H1 (cell line): Measurements from ENCODE around the gene CNTN5. TPM values are rescaled to one million over a fixed set of nuclear protein-coding genes. Genes with fewer than 3 reads are reported as not detected.

Experiments used
- CTCF ChIA-PET: fragments of 300-600 bp; sonication (Branson Sonifier 250); formaldehyde crosslinking; loops from one replicate; lab custom pipeline; 2021; ENCODE audit not compliant: partially characterized antibody; lab: Charles Lee
- POLR2A ChIA-PET: fragments of 300-600 bp; sonication (Branson Sonifier 250); formaldehyde crosslinking; loops from one replicate; lab custom pipeline; 2021; ENCODE audit warnings: inconsistent platforms; ENCODE audit not compliant: partially characterized antibody; lab: Charles Lee
- DNase-seq, 2 experiments: peaks; one replicate each; pipeline versions ENCODE4 v3.0.0 to v3.0.0-alpha.2; 2010 to 2022; ENCODE audit warnings: low spot score in 2 of 2, low read depth in 1 of 2, mixed read lengths in 1 of 2
- FAIRE-seq: peaks from 2 replicates; lab custom pipeline; 2011; peaks lifted over from hg19 to GRCh38; lab: Jason Lieb, UNC
- H2AFZ ChIP-seq: 2 replicates; pipeline ENCODE4 v1.8.1; 2012; ENCODE audit warnings: low read length, inconsistent platforms
- H2AK5ac ChIP-seq: 2 replicates; pipeline ENCODE4 v1.6.1; 2013; ENCODE audit warnings: low read depth, low read length
- H2BK120ac ChIP-seq: replicated peaks from 2 replicates; pipeline ENCODE3; 2013; ENCODE audit warnings: low read depth, low read length, inconsistent platforms
- H2BK12ac ChIP-seq: 2 replicates; pipeline ENCODE4 v1.6.1; 2013; ENCODE audit warnings: low read depth, low read length
- H2BK15ac ChIP-seq: 2 replicates; pipeline ENCODE4 v1.6.1; 2013; ENCODE audit warnings: low read length
- H2BK20ac ChIP-seq: 2 replicates; pipeline ENCODE4 v1.6.1; 2013; ENCODE audit warnings: low read length
- H2BK5ac ChIP-seq: 2 replicates; pipeline ENCODE4 v1.6.1; 2013; ENCODE audit warnings: low read depth, low read length
- H3K14ac ChIP-seq: 2 replicates; pipeline ENCODE4 v1.6.1; 2013; ENCODE audit warnings: inconsistent platforms; ENCODE audit not compliant: insufficient read length
- H3K18ac ChIP-seq: 2 replicates; pipeline ENCODE4 v1.6.1; 2013; ENCODE audit warnings: low read length; ENCODE audit errors: extremely low read depth
- H3K23ac ChIP-seq: 2 replicates; pipeline ENCODE4 v1.6.1; 2013; ENCODE audit warnings: inconsistent platforms; ENCODE audit not compliant: insufficient read length
- H3K23me2 ChIP-seq: 2 replicates; pipeline ENCODE4 v1.6.1; 2013; ENCODE audit warnings: low read depth, low read length
- H3K27ac ChIP-seq: 2 replicates; pipeline ENCODE4 v1.6.1; 2011; ENCODE audit warnings: low read depth, low read length, inconsistent platforms
- H3K27me3 ChIP-seq, 4 experiments: replicated peaks in 1 of 4; 1 replicate in 1 of 4; 2 replicates in 3 of 4; pipeline versions ENCODE4 v1.6.1 to v1.8.1; 2011 to 2013; ENCODE audit warnings: low read length in 3 of 4, mild to moderate bottlenecking in 3 of 4, inconsistent platforms in 2 of 4, mixed read lengths in 2 of 4, moderate library complexity in 1 of 4; ENCODE audit not compliant: control insufficient read depth in 3 of 4, insufficient read depth in 3 of 4; ENCODE audit errors: extremely low read depth in 1 of 4
- H3K36me3 ChIP-seq, 4 experiments: 2 replicates each; pipeline versions ENCODE4 v1.6.1 to v1.8.1; 2011 to 2013; ENCODE audit warnings: mild to moderate bottlenecking in 4 of 4, low read length in 3 of 4, moderate library complexity in 2 of 4, control low read depth in 1 of 4, inconsistent platforms in 1 of 4; ENCODE audit not compliant: insufficient read depth in 4 of 4, control insufficient read depth in 2 of 4
- H3K4ac ChIP-seq: replicated peaks from 2 replicates; pipeline ENCODE3; 2013; ENCODE audit warnings: low read length, low read depth, mixed read lengths, inconsistent platforms; ENCODE audit not compliant: insufficient read length
- H3K4me1 ChIP-seq, 4 experiments: replicated peaks in 1 of 4; 1 replicate in 1 of 4; 2 replicates in 3 of 4; pipeline versions ENCODE4 v1.6.1 to v1.8.1; 2011 to 2013; ENCODE audit warnings: low read length in 3 of 4, inconsistent platforms in 2 of 4, mixed read lengths in 1 of 4; ENCODE audit not compliant: insufficient read depth in 4 of 4, control insufficient read depth in 3 of 4
- H3K4me2 ChIP-seq, 2 experiments: 2 replicates each; pipeline versions ENCODE4 v1.6.1 to v1.8.1; 2011 to 2013; ENCODE audit warnings: low read depth in 2 of 2, low read length in 2 of 2, control low read depth in 1 of 2, inconsistent platforms in 1 of 2, mild to moderate bottlenecking in 1 of 2; ENCODE audit not compliant: insufficient read depth in 1 of 2
- H3K4me3 ChIP-seq, 4 experiments: fragments of 200-600, 300-600 bp in 1 of 4; sonication (generic), shearing (Covaris generic), sonication (Bioruptor Twin) in 1 of 4; 2 replicates each; pipeline versions ENCODE4 v1.5.1 to v1.8.1; 2011 to 2016; ENCODE audit warnings: low read length in 4 of 4, low read depth in 3 of 4, control low read depth in 2 of 4, inconsistent platforms in 2 of 4, mild to moderate bottlenecking in 2 of 4, mixed read lengths in 1 of 4, moderate library complexity in 1 of 4; ENCODE audit not compliant: insufficient read depth in 2 of 4; ENCODE audit errors: extremely low read depth in 1 of 4
- H3K56ac ChIP-seq: replicated peaks from 2 replicates; pipeline ENCODE3; 2013; ENCODE audit warnings: low read depth, mild to moderate bottlenecking, mixed read lengths, low read length, inconsistent platforms; ENCODE audit not compliant: insufficient read length
- H3K79me1 ChIP-seq: 2 replicates; pipeline ENCODE4 v1.6.1; 2013; ENCODE audit warnings: low read depth, low read length, control low read depth
- H3K79me2 ChIP-seq, 2 experiments: 2 replicates each; pipeline versions ENCODE4 v1.6.1 to v1.8.1; 2012 to 2013; ENCODE audit warnings: low read length in 2 of 2, mild to moderate bottlenecking in 2 of 2, inconsistent platforms in 1 of 2; ENCODE audit not compliant: insufficient read depth in 2 of 2, control insufficient read depth in 1 of 2
- H3K9ac ChIP-seq, 4 experiments: replicated peaks in 1 of 4; 1 replicate in 1 of 4; 2 replicates in 3 of 4; pipeline versions ENCODE4 v1.6.1 to v1.8.1; 2011 to 2013; ENCODE audit warnings: low read depth in 3 of 4, low read length in 3 of 4, control low read depth in 2 of 4, mild to moderate bottlenecking in 2 of 4, moderate library complexity in 2 of 4, inconsistent platforms in 1 of 4; ENCODE audit errors: extremely low read depth in 1 of 4
- H3K9me3 ChIP-seq, 2 experiments: 2 replicates each; pipeline versions ENCODE4 v1.6.1 to v1.8.1; 2012 to 2013; ENCODE audit warnings: mild to moderate bottlenecking in 2 of 2, moderate library complexity in 2 of 2, control low read depth in 1 of 2, inconsistent platforms in 1 of 2, low read depth in 1 of 2, low read length in 1 of 2, mixed read lengths in 1 of 2; ENCODE audit not compliant: insufficient read depth in 2 of 2
- H4K20me1 ChIP-seq, 2 experiments: replicated peaks in 1 of 2; 2 replicates each; pipeline versions ENCODE3 to v1.8.1; 2011 to 2013; ENCODE audit warnings: inconsistent platforms in 2 of 2, low read length in 2 of 2, mild to moderate bottlenecking in 1 of 2; ENCODE audit not compliant: insufficient read depth in 2 of 2, control insufficient read depth in 1 of 2
- H4K5ac ChIP-seq: 2 replicates; pipeline ENCODE4 v1.6.1; 2013; ENCODE audit warnings: low read length, low read depth, mixed read lengths, inconsistent platforms; ENCODE audit not compliant: insufficient read length
- H4K8ac ChIP-seq: 2 replicates; pipeline ENCODE4 v1.8.0; 2013; ENCODE audit warnings: mild to moderate bottlenecking, moderate library complexity, low read length, inconsistent platforms; ENCODE audit not compliant: insufficient read depth; ENCODE audit errors: extremely low read depth
- H4K91ac ChIP-seq: replicated peaks from 2 replicates; pipeline ENCODE3; 2013; ENCODE audit warnings: low read length, mixed read lengths, inconsistent platforms; ENCODE audit not compliant: insufficient read length
- CBX8 ChIP-seq: fragments of 300-800, 300-1000 bp; sonication (generic); IDR thresholded peaks from 2 replicates; pipeline ENCODE4 v1.7.1; 2016; ENCODE audit warnings: low read depth, low read length, borderline replicate concordance
- FOSL1 ChIP-seq: IDR thresholded peaks from 2 replicates; pipeline ENCODE4 v1.6.1; 2011; ENCODE audit warnings: mild to moderate bottlenecking, low read depth, low read length, moderate library complexity; ENCODE audit not compliant: insufficient read depth
- GTF2F1 ChIP-seq: IDR thresholded peaks from 2 replicates; pipeline ENCODE4 v1.6.1; 2012; ENCODE audit warnings: low read depth, low read length, improper control_type of control experiment, borderline replicate concordance
- RAD21 ChIP-seq, 2 experiments: IDR thresholded peaks in 1 of 2; conservative IDR thresholded peaks in 1 of 2; 2 replicates each; pipeline ENCODE4 v1.6.1; 2011; ENCODE audit warnings: low read depth in 2 of 2, low read length in 2 of 2, improper control_type of control experiment in 1 of 2, inconsistent platforms in 1 of 2, mild to moderate bottlenecking in 1 of 2, moderate library complexity in 1 of 2
- RFX5 ChIP-seq: IDR thresholded peaks from 2 replicates; pipeline ENCODE4 v1.6.1; 2011; ENCODE audit warnings: low read depth, low read length, improper control_type of control experiment, borderline replicate concordance
- SP1 ChIP-seq: IDR thresholded peaks from 2 replicates; pipeline ENCODE4 v1.6.1; 2011; ENCODE audit warnings: low read depth, low read length
- TBP ChIP-seq: IDR thresholded peaks from 2 replicates; pipeline ENCODE4 v1.6.1; 2011; ENCODE audit warnings: low read depth, low read length, improper control_type of control experiment
- TCF12 ChIP-seq: IDR thresholded peaks from 2 replicates; pipeline ENCODE4 v1.6.1; 2011; ENCODE audit warnings: low read depth, mild to moderate bottlenecking, low read length
- WGBS, 2 experiments: shearing (Covaris generic) in 1 of 2; methylation state at CpG; one replicate each; pipeline versions ENCODE4 v1.1.6 to v1.1.7; 2013 to 2015; ENCODE audit warnings: low lambda C conversion rate in 2 of 2, mixed read lengths in 2 of 2, inconsistent platforms in 1 of 2, low coverage in 1 of 2, missing lambda C conversion rate in 1 of 2; ENCODE audit not compliant: insufficient replicate concordance in 2 of 2, insufficient coverage in 1 of 2, insufficient read length in 1 of 2; ENCODE audit errors: extremely low coverage in 1 of 2, missing lambda C conversion rate in 1 of 2; 5-methylcytosine and 5-hydroxymethylcytosine counted together
- polyA plus RNA-seq, 7 experiments: library from polyadenylated mRNA; depleted of rRNA in 3 of 7; stranded (reverse) in 5 of 7; unstranded in 2 of 7; fragments of >200 nt in 5 of 7; fragments of 200-250 nt in 2 of 7; gene quantifications; 1 replicate in 5 of 7; 2 replicates in 1 of 7; 4 replicates in 1 of 7; pipeline versions ENCODE4 v1.2.1 to v1.2.3, GENCODE V29; 2011 to 2013; ENCODE audit warnings: missing spikeins in 2 of 7, mixed read lengths in 2 of 7
- total RNA-seq: library from RNA; stranded (reverse); fragmentation: NEBNext Ultra II Directional; extraction: Animal tissue kit (Norgen Biotek cat#: 25700); gene quantifications from 2 replicates; pipeline ENCODE4 v1.2.1, GENCODE V29; 2021
- TF ChIP-seq, protein P1 (sequence below): IDR thresholded peaks from 2 replicates; pipeline ENCODE4 v1.6.1; 2012; ENCODE audit warnings: inconsistent platforms

The CNTN5 gene
- total and polyA plus RNA-seq, 2 of the 8 experiments (the other 6 are each of a cell fraction or from before 2014, with no cell fraction given): not detected

DNA sequence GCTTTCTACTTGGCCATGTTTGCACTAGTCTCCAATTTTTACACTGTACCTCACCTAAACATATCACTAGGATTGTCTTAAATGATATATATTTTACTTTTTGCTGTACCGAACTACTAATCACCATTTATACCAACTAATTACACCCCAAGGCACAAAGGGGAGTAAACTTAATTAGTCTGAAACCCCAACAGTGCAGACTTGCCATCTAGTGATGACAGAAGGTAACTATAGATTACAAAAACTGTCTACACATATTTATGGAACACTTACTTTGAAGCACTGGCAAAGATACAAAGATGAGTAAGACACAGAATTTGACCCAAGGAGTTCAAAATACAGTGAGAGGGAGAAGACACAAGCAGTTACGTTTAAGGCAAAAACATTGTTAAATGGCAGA, 139.7 kb downstream of the CNTN5 start:
- H4K91ac ChIP-seq: no peak overlapping the region
- no peak overlapping the region for H4K5ac ChIP-seq
- no peak overlapping the region for H3K4me3 ChIP-seq
- ChIA-PET CTCF (interaction anchor here (0.9 kb wide), 1 partner anchor 45 kb away, joined by 3 read pairs; no protein-coding TSS in a partner anchor), POLR2A (no interaction called here)
- H3K9me3 ChIP-seq: no peaks in the 10 kb centered on the region
- no peak overlapping the region for H3K18ac ChIP-seq
- DNase-seq: no peak
- H2BK120ac ChIP-seq: no peak overlapping the region
- no peak overlapping the region for H3K4me2 ChIP-seq
- 92% methylated on average over 2 of the region's 2 CpGs; no CpG with 5 or more reads in 1 of the 2 experiments for WGBS, 2 experiments
- no peak for TF ChIP-seq TBP
- no peak for TF ChIP-seq TCF12
- no peak; a peak in 1 of 4 replicates for TF ChIP-seq RAD21 (IDR thresholded peaks at IDR 0.05 in 1 of 2, conservative IDR thresholded peaks at IDR 0.05 in 1 of 2; ENCODE audit: low read depth in 2 of 2, low read length in 2 of 2)
- TF ChIP-seq CBX8: no peak
- TF ChIP-seq, protein P1, sequence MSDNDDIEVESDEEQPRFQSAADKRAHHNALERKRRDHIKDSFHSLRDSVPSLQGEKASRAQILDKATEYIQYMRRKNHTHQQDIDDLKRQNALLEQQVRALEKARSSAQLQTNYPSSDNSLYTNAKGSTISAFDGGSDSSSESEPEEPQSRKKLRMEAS: no peak
- TF ChIP-seq GTF2F1: no peak
- TF ChIP-seq RFX5: no peak
- no peak for TF ChIP-seq FOSL1
- no peak for TF ChIP-seq SP1
- H3K27me3 ChIP-seq: no peaks in the 10 kb centered on the region
- no peaks in the 10 kb centered on the region for H4K20me1 ChIP-seq
- no peak overlapping the region for H3K4ac ChIP-seq
- no peak overlapping the region for H3K23ac ChIP-seq
- H2BK5ac ChIP-seq: no peak overlapping the region
- no peaks in the 10 kb centered on the region for H3K79me1 ChIP-seq
- no peaks in the 10 kb centered on the region for H3K23me2 ChIP-seq
- H3K36me3 ChIP-seq: no peaks in the 10 kb centered on the region
- H2BK15ac ChIP-seq: no peak overlapping the region
- no peak overlapping the region for H2BK20ac ChIP-seq
- H3K27ac ChIP-seq: no peak overlapping the region
- no peak overlapping the region for H2BK12ac ChIP-seq
- no peak overlapping the region for H3K56ac ChIP-seq
- no peaks in the 10 kb centered on the region for H3K79me2 ChIP-seq
- no peak overlapping the region for H2AK5ac ChIP-seq
- no peak overlapping the region for H4K8ac ChIP-seq
- no peak overlapping the region for H2AFZ ChIP-seq
- FAIRE-seq: no peak
- H3K14ac ChIP-seq: no peak overlapping the region
- H3K4me1 ChIP-seq: no peaks in the 10 kb centered on the region
- H3K9ac ChIP-seq: no peak overlapping the region
